ENCODE data around the gene OBSL1.

Gene OBSL1

DNA sequence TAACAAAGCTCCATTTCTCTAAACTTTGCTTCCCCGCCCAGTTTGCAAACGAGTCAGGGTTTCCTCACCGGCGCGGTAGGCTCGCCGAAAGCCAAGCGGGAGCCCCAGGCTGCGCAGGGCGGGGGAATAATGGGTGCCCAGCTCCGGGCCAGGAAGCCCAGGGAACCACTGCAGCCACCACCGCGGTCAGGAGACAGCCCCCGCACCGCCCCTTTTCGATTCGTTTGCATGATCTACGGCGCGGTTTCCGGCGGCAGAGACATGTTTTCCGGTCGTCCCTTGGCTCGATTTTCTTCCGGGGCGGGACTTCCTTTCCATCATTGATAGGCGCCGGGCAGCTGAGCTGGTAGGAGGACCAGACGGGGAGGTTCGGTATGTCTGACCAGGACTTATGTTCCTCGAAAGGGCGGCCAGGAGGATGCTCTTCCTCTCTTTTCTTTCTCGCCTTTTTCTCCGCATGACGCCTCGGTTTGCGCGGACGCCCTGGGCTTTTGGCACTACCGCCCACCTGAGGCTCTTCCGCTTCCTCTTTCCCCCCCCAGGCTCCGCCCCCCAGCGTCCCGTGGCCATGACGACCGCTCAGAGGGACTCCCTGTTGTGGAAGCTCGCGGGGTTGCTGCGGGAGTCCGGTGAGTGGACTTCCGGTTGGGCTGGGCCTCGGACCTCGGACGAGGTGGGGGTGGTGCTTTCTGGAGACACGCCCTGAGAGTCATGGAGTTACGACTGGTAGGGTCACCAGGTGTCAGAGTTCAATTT is 26.4 kb upstream of the OBSL1 start, which contains the start of gene STK11IP:
Gene STK11IP (plus strand): TSS at position 306 of the 756 bp plus-strand sequence. CDS start 263 bp downstream, at position 569.
- DNase-seq (ENCODE audit: low spot score), result peak; percentile 94
- in situ Hi-C loops (cut with MboI; ENCODE audit: low pct_unique_long_range_greater_than_20kb, low sequenced_read_pairs, unreplicated experiment), result no loop called here
- TF ChIP-seq, protein P1, sequence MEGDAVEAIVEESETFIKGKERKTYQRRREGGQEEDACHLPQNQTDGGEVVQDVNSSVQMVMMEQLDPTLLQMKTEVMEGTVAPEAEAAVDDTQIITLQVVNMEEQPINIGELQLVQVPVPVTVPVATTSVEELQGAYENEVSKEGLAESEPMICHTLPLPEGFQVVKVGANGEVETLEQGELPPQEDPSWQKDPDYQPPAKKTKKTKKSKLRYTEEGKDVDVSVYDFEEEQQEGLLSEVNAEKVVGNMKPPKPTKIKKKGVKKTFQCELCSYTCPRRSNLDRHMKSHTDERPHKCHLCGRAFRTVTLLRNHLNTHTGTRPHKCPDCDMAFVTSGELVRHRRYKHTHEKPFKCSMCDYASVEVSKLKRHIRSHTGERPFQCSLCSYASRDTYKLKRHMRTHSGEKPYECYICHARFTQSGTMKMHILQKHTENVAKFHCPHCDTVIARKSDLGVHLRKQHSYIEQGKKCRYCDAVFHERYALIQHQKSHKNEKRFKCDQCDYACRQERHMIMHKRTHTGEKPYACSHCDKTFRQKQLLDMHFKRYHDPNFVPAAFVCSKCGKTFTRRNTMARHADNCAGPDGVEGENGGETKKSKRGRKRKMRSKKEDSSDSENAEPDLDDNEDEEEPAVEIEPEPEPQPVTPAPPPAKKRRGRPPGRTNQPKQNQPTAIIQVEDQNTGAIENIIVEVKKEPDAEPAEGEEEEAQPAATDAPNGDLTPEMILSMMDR (IDR thresholded peaks at IDR 0.05; ENCODE audit: extremely low read depth, insufficient read depth, missing control alignments), result no peak

DNA sequence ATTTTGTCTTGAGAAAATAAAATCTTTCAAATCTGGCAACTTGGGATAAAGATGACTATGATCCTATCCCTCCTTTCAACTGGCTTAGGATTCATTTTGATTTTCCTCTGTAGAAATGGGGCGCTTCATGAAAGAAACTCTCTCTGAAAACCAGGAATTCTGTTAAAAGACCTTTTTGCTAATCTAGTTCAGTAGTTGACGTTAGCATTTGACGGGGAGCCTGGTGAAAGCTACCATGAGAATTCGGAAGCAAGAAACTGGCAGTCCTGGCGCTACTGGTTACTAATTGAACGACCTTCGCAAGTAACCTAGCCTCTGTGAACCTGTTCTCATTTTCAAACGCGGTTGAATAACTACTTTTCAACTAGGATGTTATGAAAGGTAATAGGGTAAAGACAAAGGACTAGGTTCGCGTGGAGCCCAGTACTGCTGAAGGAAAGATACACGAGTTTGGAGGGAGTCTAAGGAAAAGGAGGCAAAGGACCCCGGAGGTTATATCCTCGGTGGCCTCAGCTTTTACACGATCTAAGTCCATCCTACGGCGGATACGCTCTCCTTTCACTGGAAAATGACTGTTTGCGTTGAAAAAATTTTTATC is 25.7 kb upstream of the OBSL1 start:
- peak; percentile 28 for DNase-seq (ENCODE audit: low spot score)
- TF ChIP-seq, protein P1 (IDR thresholded peaks at IDR 0.05; ENCODE audit: extremely low read depth, insufficient read depth, missing control alignments), result no peak
- in situ Hi-C loops (cut with MboI; ENCODE audit: low pct_unique_long_range_greater_than_20kb, low sequenced_read_pairs, unreplicated experiment), result no loop called here

DNA sequence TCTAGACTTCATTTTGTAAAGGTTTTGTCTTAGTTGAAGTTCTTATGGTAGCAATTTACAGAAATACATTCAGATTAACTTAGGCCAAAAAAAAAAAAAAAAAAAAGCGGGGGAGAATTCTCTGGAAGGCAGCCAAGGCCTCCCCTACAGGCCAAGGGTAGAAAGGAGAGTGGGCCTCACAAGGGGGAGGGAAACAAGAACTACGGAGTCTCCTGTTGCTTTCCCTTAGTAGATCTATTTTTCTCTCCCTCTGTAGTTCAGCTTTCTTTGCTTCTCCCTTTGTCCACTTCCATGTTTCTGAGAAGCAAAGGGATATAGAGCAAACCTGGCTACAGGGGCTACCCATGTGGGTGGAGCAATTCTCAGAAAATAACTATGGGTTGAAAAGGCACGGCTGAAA is 23.9 kb upstream of the OBSL1 start:
- TF ChIP-seq, protein P1 (IDR thresholded peaks at IDR 0.05; ENCODE audit: extremely low read depth, insufficient read depth, missing control alignments), result no peak

DNA sequence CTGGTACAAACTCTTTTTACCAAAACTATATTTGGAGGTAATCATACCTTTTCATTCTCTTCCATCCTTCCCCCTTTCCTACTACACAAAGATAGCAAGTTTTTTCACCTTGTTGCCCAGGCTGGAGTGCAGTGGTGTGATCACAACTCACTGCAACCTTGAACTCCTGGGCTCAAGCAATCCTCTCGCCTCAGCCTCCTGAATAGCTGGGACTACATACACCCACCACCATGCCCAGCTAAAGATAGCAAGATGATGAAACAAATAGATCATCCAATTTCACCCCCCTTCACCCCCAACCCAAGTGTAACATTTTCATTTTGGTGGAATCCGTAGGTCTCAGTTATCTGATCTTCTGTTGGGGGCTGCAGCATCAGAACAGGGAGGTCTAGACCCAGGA is 21.8 kb upstream of the OBSL1 start:
- TF ChIP-seq, protein P1 (IDR thresholded peaks at IDR 0.05; ENCODE audit: extremely low read depth, insufficient read depth, missing control alignments), result no peak
- in situ Hi-C loops (cut with MboI; ENCODE audit: low pct_unique_long_range_greater_than_20kb, low sequenced_read_pairs, unreplicated experiment), result no loop called here
- DNase-seq (ENCODE audit: low spot score), result no peak

More for the DNA sequence above, 23.9 kb upstream of the OBSL1 start:
- no peak for DNase-seq (ENCODE audit: low spot score)
- in situ Hi-C loops (cut with MboI; ENCODE audit: low pct_unique_long_range_greater_than_20kb, low sequenced_read_pairs, unreplicated experiment), result no loop called here

DNA sequence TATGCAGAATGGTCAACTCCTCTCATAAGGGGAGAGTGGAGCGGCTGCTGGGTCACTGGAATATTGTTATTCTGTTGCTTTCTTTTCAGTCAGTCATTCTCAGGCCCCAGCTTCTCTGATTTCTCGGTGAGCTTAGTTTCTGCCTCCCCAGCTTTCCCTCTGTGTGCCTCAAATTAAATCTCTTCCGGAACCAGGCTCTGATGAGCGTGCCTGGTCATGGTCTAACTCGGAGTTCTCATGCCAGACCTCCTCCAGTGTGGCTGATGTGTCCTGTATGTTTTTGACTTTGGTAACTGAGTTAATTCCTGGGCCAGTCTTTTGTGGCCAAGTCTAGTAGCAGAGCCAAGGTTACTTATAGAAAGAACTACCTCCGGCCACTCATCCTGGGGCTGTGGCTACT is 21.4 kb upstream of the OBSL1 start:
- no peak for DNase-seq (ENCODE audit: low spot score)
- in situ Hi-C loops (cut with MboI; ENCODE audit: low pct_unique_long_range_greater_than_20kb, low sequenced_read_pairs, unreplicated experiment), result no loop called here
- TF ChIP-seq, protein P1 (IDR thresholded peaks at IDR 0.05; ENCODE audit: extremely low read depth, insufficient read depth, missing control alignments), result no peak

DNA sequence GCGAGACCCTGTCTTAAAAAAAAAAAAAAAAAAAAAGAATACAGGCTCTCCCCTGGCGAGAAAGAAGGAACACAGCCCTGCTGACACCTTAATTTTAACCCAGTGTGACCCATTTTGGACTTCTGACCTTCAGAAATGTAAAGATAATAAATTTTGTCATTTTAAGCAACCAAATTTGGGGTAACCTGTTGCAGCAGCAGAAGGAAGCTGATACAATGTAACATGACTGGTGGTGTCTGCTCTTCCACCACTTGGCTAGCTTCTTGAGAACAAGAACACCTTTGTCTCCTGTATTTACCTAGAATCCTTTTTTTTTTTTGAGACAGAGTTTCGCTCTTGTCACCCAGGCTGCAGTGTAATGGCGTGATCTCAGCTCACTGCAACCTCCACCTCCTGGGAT is 19.8 kb upstream of the OBSL1 start:
- no peak for DNase-seq (ENCODE audit: low spot score)
- TF ChIP-seq, protein P1 (IDR thresholded peaks at IDR 0.05; ENCODE audit: extremely low read depth, insufficient read depth, missing control alignments), result no peak
- in situ Hi-C loops (cut with MboI; ENCODE audit: low pct_unique_long_range_greater_than_20kb, low sequenced_read_pairs, unreplicated experiment), result no loop called here
